ENCODE measurements around the gene CMTM5.
"Not testable (repeated sequence)": the region's sequence is repeated elsewhere in the genome, so short reads cannot be mapped to it uniquely, and the experiment has no call there.

The CMTM5 gene

GRCh38 chr14:23380976-23381375 is 4.1 kb downstream of the CMTM5 start:
- peaks cover 0 to 12% (median 0%) of the 10 kb centered on the region in 11 experiments; a peak in 5 of 22 replicates for H3K27me3 ChIP-seq
- H3K27ac ChIP-seq: no peak overlapping the region
- no peaks in the 10 kb centered on the region for H3K9me3 ChIP-seq (replicated peaks in 1 of 11)
- H3K36me3 ChIP-seq: no peaks in the 10 kb centered on the region
- H3K4me3 ChIP-seq: no peak overlapping the region
- H3K9ac ChIP-seq: 0 out of 22 replicates have a peak overlapping the region, but pooled peaks of 1 of the 11 experiments have one; percentile 18
- H4K20me1 ChIP-seq: peaks cover 0 to 6% (median 0%) of the 10 kb centered on the region in 11 experiments; a peak in 3 of 22 replicates
- H3K4me1 ChIP-seq: peaks cover 12 to 62% (median 44%) of the 10 kb centered on the region in 10 experiments; a peak in 19 of 20 replicates
- peak overlapping the region in 6 of 11 experiments; percentile 62 to 77 (median 72); a peak in 7 of 22 replicates for H3K4me2 ChIP-seq
- no peak for TF ChIP-seq Cebpa-rat (IDR thresholded peaks at IDR 0.05)

DNA sequence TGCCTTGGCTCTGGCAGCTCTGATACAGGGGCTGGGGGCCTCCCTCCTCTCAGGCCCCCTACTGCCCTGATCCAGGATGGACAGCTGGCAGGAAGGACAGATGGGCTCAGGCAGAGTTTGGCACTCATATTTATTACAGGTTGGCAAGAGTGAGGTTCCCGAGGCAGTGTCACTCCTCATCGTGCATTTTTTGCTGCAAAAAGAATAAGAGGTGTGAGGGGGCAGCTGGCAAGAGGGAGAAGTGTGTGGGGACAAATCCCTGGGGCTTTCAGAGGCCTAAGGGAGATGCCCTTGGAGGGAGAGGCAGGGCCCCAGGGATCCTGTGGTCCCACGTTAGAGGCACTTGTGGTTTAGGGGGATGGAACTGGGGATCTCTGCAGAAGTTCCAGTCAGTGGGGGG is 5.0 kb downstream of the CMTM5 start:
- no peak for TF ChIP-seq Cebpa-rat (IDR thresholded peaks at IDR 0.05)
- Histone ChIP-seq H3K9ac (peak overlapping the region in 1 of 11 experiments; percentile 18; a peak in 1 of 22 replicates), H3K4me2 (peak overlapping the region in 9 of 11 experiments; percentile 35 to 77 (median 66); a peak in 17 of 22 replicates)

GRCh38 chr14:23382276-23382675 is 5.4 kb downstream of the CMTM5 start:
- peaks cover 0 to 12% (median 0%) of the 10 kb centered on the region in 11 experiments; a peak in 5 of 22 replicates for H3K27me3 ChIP-seq
- H3K4me3 ChIP-seq: no peak overlapping the region
- no peak overlapping the region for H3K27ac ChIP-seq
- no peaks in the 10 kb centered on the region for H3K9me3 ChIP-seq (replicated peaks in 1 of 11)
- H3K4me2 ChIP-seq: peak overlapping the region in 9 of 11 experiments; percentile 35 to 77 (median 66); a peak in 17 of 22 replicates
- H4K20me1 ChIP-seq: peaks cover 0 to 6% (median 0%) of the 10 kb centered on the region in 11 experiments; a peak in 3 of 22 replicates
- H3K36me3 ChIP-seq: no peaks in the 10 kb centered on the region
- no peak overlapping the region for H3K9ac ChIP-seq
- peaks cover 1 to 49% (median 31%) of the 10 kb centered on the region in 10 experiments; a peak in 18 of 20 replicates for H3K4me1 ChIP-seq
- TF ChIP-seq Cebpa-rat (IDR thresholded peaks at IDR 0.05): no peak

More for the DNA sequence above, 5.0 kb downstream of the CMTM5 start:
- Histone ChIP-seq H3K9me3 (replicated peaks in 1 of 11) (no peaks in the 10 kb centered on the region), H4K20me1 (peaks cover 0 to 6% (median 0%) of the 10 kb centered on the region in 11 experiments; a peak in 3 of 22 replicates), H3K4me1 (peaks cover 5 to 53% (median 35%) of the 10 kb centered on the region in 10 experiments; a peak in 19 of 20 replicates), H3K4me3 (no peak overlapping the region), H3K27me3 (peaks cover 0 to 12% (median 0%) of the 10 kb centered on the region in 11 experiments; a peak in 5 of 22 replicates), H3K27ac (no peak overlapping the region), H3K36me3 (no peaks in the 10 kb centered on the region)

- TF ChIP-seq Cebpa-rat (IDR thresholded peaks at IDR 0.05): no peak
- peak overlapping the region in 8 of 11 experiments; percentile 62 to 77 (median 69); a peak in 15 of 22 replicates for H3K4me2 ChIP-seq
- H3K4me3 ChIP-seq: no peak overlapping the region
- no peaks in the 10 kb centered on the region for H3K9me3 ChIP-seq (replicated peaks in 1 of 11)
- peaks cover 0 to 43% (median 25%) of the 10 kb centered on the region in 10 experiments; a peak in 16 of 20 replicates for H3K4me1 ChIP-seq
- H3K36me3 ChIP-seq: no peaks in the 10 kb centered on the region
- peaks cover 0 to 6% (median 0%) of the 10 kb centered on the region in 11 experiments; a peak in 3 of 22 replicates for H4K20me1 ChIP-seq
- peaks cover 0 to 12% (median 0%) of the 10 kb centered on the region in 11 experiments; a peak in 5 of 22 replicates for H3K27me3 ChIP-seq
- H3K27ac ChIP-seq: no peak overlapping the region
- H3K9ac ChIP-seq: no peak overlapping the region
Observed at GRCh38 chr14:23382731-23383440, 6.0 kb downstream of the CMTM5 start.

DNA sequence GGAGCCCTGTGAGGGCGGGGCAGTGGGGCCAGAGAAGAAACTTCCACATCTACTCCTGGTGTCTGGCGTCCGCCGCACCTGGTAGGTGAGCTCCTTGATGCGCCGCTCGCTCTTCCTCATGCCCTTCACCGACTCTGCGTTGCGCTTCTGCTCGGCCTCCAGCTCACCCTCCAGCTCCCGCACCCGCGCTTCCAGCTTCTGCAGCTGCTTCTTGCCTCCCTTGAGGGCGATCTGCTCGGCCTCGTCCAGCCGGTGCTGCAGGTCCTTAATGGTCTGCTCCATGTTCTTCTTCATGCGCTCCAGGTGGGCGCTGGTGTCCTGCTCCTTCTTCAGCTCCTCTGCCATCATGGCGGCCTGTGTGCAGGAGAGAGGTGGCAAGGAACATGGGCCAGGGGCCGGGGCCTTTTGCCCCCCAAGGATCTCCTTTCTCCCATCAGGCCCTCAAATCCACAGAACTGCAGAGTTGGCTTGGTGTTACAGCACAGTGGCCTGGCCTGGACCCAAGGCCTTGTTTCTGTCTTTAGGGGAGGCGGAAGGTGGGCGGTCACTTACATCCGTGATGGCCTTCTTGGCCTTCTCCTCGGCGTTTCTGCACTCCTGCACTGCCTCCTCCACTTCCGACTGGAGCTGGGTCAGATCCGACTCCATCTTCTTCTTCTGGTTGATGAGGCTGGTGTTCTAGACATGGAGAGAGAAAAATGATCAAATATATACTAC is 7.7 kb downstream of the CMTM5 start:
- peaks cover 0 to 6% (median 0%) of the 10 kb centered on the region in 11 experiments; a peak in 3 of 22 replicates for H4K20me1 ChIP-seq
- H3K4me2 ChIP-seq: no peak overlapping the region
- H3K9me3 ChIP-seq (replicated peaks in 1 of 11): no peaks in the 10 kb centered on the region
- no peak overlapping the region for H3K4me3 ChIP-seq
- TF ChIP-seq Cebpa-rat (IDR thresholded peaks at IDR 0.05): no peak
- H3K4me1 ChIP-seq: peaks cover 0 to 28% (median 18%) of the 10 kb centered on the region in 10 experiments; a peak in 16 of 20 replicates
- H3K9ac ChIP-seq: no peak overlapping the region
- no peaks in the 10 kb centered on the region for H3K36me3 ChIP-seq
- peaks cover 0 to 12% (median 0%) of the 10 kb centered on the region in 11 experiments; a peak in 5 of 22 replicates for H3K27me3 ChIP-seq
- H3K27ac ChIP-seq: no peak overlapping the region

- Histone ChIP-seq H3K4me1 (peaks cover 0 to 22% (median 18%) of the 10 kb centered on the region in 10 experiments; a peak in 16 of 20 replicates), H3K9ac (no peak overlapping the region), H4K20me1 (peaks cover 0 to 6% (median 0%) of the 10 kb centered on the region in 11 experiments; a peak in 3 of 22 replicates), H3K9me3 (replicated peaks in 1 of 11) (no peaks in the 10 kb centered on the region), H3K4me3 (no peak overlapping the region), H3K36me3 (no peaks in the 10 kb centered on the region), H3K27me3 (peaks cover 0 to 12% (median 0%) of the 10 kb centered on the region in 11 experiments; a peak in 5 of 22 replicates), H3K4me2 (no peak overlapping the region), H3K27ac (no peak overlapping the region)
- TF ChIP-seq Cebpa-rat (IDR thresholded peaks at IDR 0.05): no peak
Observed at GRCh38 chr14:23385244-23385641, 8.4 kb downstream of the CMTM5 start.

DNA sequence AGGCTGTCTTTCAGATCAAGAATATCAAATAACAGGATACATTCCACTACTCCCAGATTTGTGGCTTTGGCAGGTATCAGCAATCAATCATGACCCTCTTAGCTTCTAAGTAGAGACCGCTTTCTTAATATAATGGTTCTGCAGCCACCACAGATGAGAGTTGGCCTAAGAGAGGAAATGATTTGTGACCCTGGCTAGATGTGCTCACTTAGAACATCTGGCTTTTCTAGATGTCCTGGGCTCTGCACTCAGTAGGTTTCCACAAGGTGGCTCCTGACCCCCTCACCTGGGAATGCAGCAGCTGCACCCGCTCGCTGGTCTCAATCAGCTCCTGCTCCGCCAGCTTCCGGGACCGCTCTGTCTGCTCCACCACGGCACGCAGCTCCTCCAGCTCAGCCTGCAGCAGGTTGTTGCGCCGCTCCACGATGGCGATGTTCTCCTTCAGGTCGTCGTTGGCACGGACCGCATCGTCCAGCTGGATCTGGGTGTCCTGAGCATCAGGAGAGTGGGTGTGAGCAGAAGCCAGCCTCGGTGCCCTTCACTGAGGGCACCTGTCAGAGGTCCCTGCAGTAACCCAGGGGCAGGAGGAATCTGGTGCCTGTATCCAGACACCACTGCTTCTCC is 8.9 kb downstream of the CMTM5 start:
- H3K27ac ChIP-seq: no peak overlapping the region
- TF ChIP-seq Cebpa-rat (IDR thresholded peaks at IDR 0.05): no peak
- no peaks in the 10 kb centered on the region for H3K36me3 ChIP-seq
- no peaks in the 10 kb centered on the region for H3K9me3 ChIP-seq (replicated peaks in 1 of 11)
- no peak overlapping the region for H3K4me3 ChIP-seq
- H3K9ac ChIP-seq: no peak overlapping the region
- no peak overlapping the region for H3K4me2 ChIP-seq
- peaks cover 0 to 6% (median 0%) of the 10 kb centered on the region in 11 experiments; a peak in 2 of 22 replicates for H4K20me1 ChIP-seq
- H3K27me3 ChIP-seq: peaks cover 0 to 12% (median 0%) of the 10 kb centered on the region in 11 experiments; a peak in 5 of 22 replicates
- H3K4me1 ChIP-seq: peaks cover 0 to 21% (median 18%) of the 10 kb centered on the region in 10 experiments; a peak in 16 of 20 replicates

DNA sequence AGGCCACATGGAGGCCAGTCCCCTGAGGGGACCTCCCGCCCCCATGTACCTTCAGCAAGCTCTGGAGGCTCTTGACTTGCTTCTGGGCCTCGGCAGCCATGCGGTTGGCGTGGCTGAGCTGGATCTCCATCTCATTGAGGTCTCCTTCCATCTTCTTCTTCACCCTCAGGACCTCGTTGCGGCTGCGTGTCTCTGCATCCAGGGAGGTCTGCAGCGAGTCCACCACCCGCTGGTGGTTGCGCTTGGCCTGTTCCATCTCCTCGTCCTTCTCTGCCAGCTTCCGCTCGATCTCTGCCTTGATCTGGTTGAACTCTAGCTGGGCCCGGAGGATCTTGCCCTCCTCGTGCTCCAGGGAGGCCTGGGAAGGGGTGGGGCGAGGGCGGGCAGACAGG is 9.4 kb downstream of the CMTM5 start:
- not testable (repeated sequence) for H3K9me3 ChIP-seq (replicated peaks in 1 of 11); H3K27ac ChIP-seq; H3K27me3 ChIP-seq; H3K4me3 ChIP-seq; H3K9ac ChIP-seq; H3K4me2 ChIP-seq; H3K36me3 ChIP-seq; H4K20me1 ChIP-seq
- peaks cover 0 to 17% (median 16%) of the 10 kb centered on the region in 10 experiments; a peak in 16 of 20 replicates for H3K4me1 ChIP-seq
